Body of pancreas (tissue), 4 donors: ENCODE data around the gene A3GALT2.

Experiments
- CTCF ChIP-seq, 7 experiments: fragments of 450-650 bp in 4 of 7; fragments of 200-600 bp in 3 of 7; sonication (generic) in 3 of 7; IDR thresholded peaks; one replicate each; pipeline ENCODE4 v1.5.1; 2016 to 2019; ENCODE audit warnings: antibody characterized with exemption in 7 of 7
- POLR2A ChIP-seq, 3 donors: fragments of 450-650 bp; IDR thresholded peaks; one replicate each; pipeline ENCODE4 v1.6.1; 2016; ENCODE audit warnings: antibody characterized with exemption in 3 of 3, mild to moderate bottlenecking in 2 of 3

- TF ChIP-seq CTCF (IDR thresholded peaks at IDR 0.05) (no peak), POLR2A (IDR thresholded peaks at IDR 0.05) (no peak)
Observed at GRCh38 chr1:33370301-33370700, 49.4 kb upstream of the A3GALT2 start.
